ENCODE data around the gene TTC19.

TTC19 gene

GRCh38 chr17:16007439-16007838, 7.8 kb downstream of the TTC19 start:
- TF ChIP-seq CTCF (IDR thresholded peaks at IDR 0.05), result no peak
- Histone ChIP-seq H3K4me3 (no peak overlapping the region), H3K27ac (no peak overlapping the region)
- DNase-seq (ENCODE audit: low spot score), result no peak

GRCh38 chr17:16013943-16014407, 14.4 kb downstream of the TTC19 start:
- Histone ChIP-seq H3K4me3 (no peak overlapping the region), H3K27ac (peak overlapping the region in 1 of 2 donors; percentile 36)
- no peak for DNase-seq (ENCODE audit: low spot score)
- TF ChIP-seq CTCF (IDR thresholded peaks at IDR 0.05), result peak; percentile 27

- H3K27ac ChIP-seq, result no peak overlapping the region
- TF ChIP-seq CTCF (IDR thresholded peaks at IDR 0.05), result no peak
- no peak for DNase-seq (ENCODE audit: low spot score)
- H3K4me3 ChIP-seq, result no peak overlapping the region
These were observed 19.7 kb downstream of the TTC19 start for GRCh38 chr17:16019347-16019746.

GRCh38 chr17:16023881-16024280, 24.3 kb downstream of the TTC19 start:
- no peak for DNase-seq (ENCODE audit: low spot score)
- Histone ChIP-seq H3K27ac (no peak overlapping the region), H3K4me3 (no peak overlapping the region)
- no peak for TF ChIP-seq CTCF (IDR thresholded peaks at IDR 0.05)

- DNase-seq (ENCODE audit: low spot score), result no peak
- no peak overlapping the region for H3K4me3 ChIP-seq
- TF ChIP-seq CTCF (IDR thresholded peaks at IDR 0.05), result no peak
- H3K27ac ChIP-seq, result no peak overlapping the region
These were observed 25.6 kb downstream of the TTC19 start for GRCh38 chr17:16025202-16025601.

- no peak for DNase-seq (ENCODE audit: low spot score)
- no peak overlapping the region for H3K27ac ChIP-seq
These were observed 27.3 kb downstream of the TTC19 start for GRCh38 chr17:16026895-16027294.

More at GRCh38 chr17:16026895-16027294, 27.3 kb downstream of the TTC19 start:
- TF ChIP-seq CTCF (IDR thresholded peaks at IDR 0.05), result no peak
- H3K4me3 ChIP-seq, result no peak overlapping the region
